Mesodermal cell (in vitro differentiated cells): ENCODE data around the gene CRNN. TPM values are rescaled to one million over a fixed set of nuclear protein-coding genes. Genes with fewer than 3 reads are reported as not detected.

Experiments used
- H3K27ac ChIP-seq: 2 replicates; pipeline ENCODE4 v1.7.0; 2013; ENCODE audit warnings: mild to moderate bottlenecking, low read depth, low read length, moderate library complexity; ENCODE audit not compliant: severe bottlenecking
- H3K36me3 ChIP-seq: 2 replicates; pipeline ENCODE4 v1.7.1; 2013; ENCODE audit warnings: mild to moderate bottlenecking, low read length, moderate library complexity; ENCODE audit not compliant: control insufficient read depth, insufficient read depth
- H3K4me1 ChIP-seq: one replicate; pipeline ENCODE4 v1.7.1; 2013; ENCODE audit warnings: mild to moderate bottlenecking, low read length; ENCODE audit not compliant: insufficient read depth, control insufficient read depth, poor library complexity, severe bottlenecking
- H3K4me3 ChIP-seq: 2 replicates; pipeline ENCODE4 v1.7.0; 2013; ENCODE audit warnings: low read length, control low read depth, mild to moderate bottlenecking; ENCODE audit not compliant: insufficient read depth, poor library complexity, severe bottlenecking; ENCODE audit errors: extremely low read depth
- H3K9me3 ChIP-seq: 2 replicates; pipeline ENCODE4 v1.7.1; 2013; ENCODE audit warnings: mild to moderate bottlenecking, low read length, moderate library complexity; ENCODE audit not compliant: control insufficient read depth
- WGBS, 2 experiments: methylation state at CpG; one replicate each; pipeline ENCODE4 v1.1.5; 2013; ENCODE audit warnings: missing lambda C conversion rate in 2 of 2; ENCODE audit not compliant: insufficient coverage in 2 of 2; 5-methylcytosine and 5-hydroxymethylcytosine counted together
- polyA plus RNA-seq, 2 experiments: library from polyadenylated mRNA; stranded (reverse); fragments of 50-300 nt; gene quantifications; one replicate each; pipeline ENCODE4 v1.2.3, GENCODE V29; 2013

Gene CRNN
- polyA plus RNA-seq (2013, experiment 1 of 2), result not detected
- polyA plus RNA-seq (2013, experiment 2 of 2), result not detected

DNA sequence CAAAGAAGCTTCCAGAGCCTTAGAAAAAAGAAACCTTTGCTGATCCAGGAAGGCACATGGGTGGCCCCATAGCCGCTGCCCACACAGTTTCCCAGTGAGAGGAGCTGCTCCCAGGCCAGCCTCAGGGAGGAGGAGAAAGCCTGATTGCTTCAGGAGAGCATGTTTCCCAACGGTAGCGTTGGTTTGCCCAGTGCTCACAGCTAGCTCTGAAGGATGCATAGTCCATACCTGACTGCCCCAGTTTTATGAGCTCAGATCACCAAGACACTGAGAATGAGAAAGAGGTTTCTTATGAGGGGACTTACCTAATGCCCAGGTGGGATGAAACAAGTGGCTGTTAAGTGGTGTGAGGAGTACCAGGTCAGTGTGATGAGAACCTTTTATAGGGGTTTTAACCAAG lies at the start of gene CRNN:
CRNN (minus strand) TSS at position 355 of the 400 bp plus-strand sequence. CDS start 2,030 bp downstream, outside the sequence.
- H3K4me1 ChIP-seq, result no peaks in the 10 kb centered on the region
- WGBS, 2 experiments, result 45 to 56% methylated on average over 1 to 3 of the region's 3 CpGs
- no peaks in the 10 kb centered on the region for H3K36me3 ChIP-seq
- peaks cover 74% of the 10 kb centered on the region for H3K9me3 ChIP-seq
- H3K27ac ChIP-seq, result no peak within 1 kb of the TSS
- no peak within 1 kb of the TSS for H3K4me3 ChIP-seq

DNA sequence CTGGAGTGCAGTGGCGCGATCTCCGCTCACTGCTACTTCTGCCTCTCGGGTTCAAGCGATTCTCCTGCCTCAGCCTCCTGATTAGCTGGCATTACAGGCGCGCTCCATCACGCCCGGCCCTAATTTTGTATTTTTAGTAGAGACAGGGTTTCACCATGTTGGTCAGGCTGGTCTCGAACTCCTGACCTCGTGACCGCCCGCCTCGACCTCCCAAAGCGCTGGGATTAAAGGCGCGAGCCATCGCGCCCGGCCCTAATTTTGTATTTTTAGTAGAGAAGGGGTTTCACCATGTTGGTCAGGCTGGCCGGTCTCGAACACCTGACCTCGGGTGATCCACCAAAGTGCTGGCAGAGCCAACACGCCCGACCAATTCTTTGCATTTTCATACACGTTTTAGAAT lies 48.6 kb upstream of the CRNN start:
- Histone ChIP-seq H3K27ac (no peak overlapping the region), H3K36me3 (no peaks in the 10 kb centered on the region), H3K4me1 (no peaks in the 10 kb centered on the region), H3K9me3 (peaks cover 13% of the 10 kb centered on the region), H3K4me3 (no peak overlapping the region)
- WGBS, 2 experiments, result 93 to 94% methylated on average over 19 to 24 of the region's 26 CpGs

DNA sequence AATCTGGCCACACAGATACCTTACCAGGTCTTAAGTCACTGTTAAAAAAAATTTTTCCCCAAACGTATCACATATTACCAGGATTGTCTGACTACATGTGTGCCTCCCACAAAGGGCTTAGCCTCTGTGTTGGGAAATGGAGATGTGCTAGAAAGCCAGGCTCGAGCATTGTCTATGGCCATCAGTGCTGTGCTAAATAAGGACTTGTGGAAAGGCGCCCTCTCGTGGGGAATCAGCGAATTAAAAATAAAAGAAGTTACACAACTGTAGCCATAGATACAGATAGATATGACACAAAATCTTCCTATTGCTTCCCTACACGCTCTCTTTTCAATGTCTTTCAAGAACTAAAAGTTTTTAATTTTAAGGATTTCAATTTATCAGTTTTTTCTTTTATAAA lies 47.5 kb upstream of the CRNN start:
- no peak overlapping the region for H3K27ac ChIP-seq
- H3K4me1 ChIP-seq, result no peaks in the 10 kb centered on the region
- H3K9me3 ChIP-seq, result peaks cover 9% of the 10 kb centered on the region
- WGBS, 2 experiments, result 13 to 29% methylated on average over 1 to 3 of the region's 6 CpGs
- H3K36me3 ChIP-seq, result no peaks in the 10 kb centered on the region
- no peak overlapping the region for H3K4me3 ChIP-seq

DNA sequence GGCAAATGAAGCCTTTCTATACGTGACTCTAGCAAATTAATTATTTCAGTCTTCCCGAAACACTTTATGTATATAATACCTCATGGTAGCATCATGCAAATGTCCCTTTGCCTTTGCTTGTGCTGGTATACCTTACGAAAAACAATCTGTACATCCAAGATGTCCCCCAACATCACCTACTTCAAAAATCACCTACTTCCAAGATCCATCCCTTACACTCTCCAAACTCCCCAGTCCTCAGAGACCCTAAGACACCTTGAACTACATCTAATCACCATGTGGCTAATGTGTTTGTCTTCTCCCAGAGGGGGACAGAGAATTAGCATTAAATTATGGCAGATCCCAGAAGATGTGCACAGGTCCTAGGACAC lies 46.5 kb upstream of the CRNN start:
- no peak overlapping the region for H3K4me3 ChIP-seq
- H3K27ac ChIP-seq, result no peak overlapping the region
- whole genome bisulfite sequencing, 2 experiments, result 45 to 61% methylated on average over 3 of the region's 3 CpGs
- H3K9me3 ChIP-seq, result peaks cover 9% of the 10 kb centered on the region
- no peaks in the 10 kb centered on the region for H3K4me1 ChIP-seq
- H3K36me3 ChIP-seq, result no peaks in the 10 kb centered on the region

DNA sequence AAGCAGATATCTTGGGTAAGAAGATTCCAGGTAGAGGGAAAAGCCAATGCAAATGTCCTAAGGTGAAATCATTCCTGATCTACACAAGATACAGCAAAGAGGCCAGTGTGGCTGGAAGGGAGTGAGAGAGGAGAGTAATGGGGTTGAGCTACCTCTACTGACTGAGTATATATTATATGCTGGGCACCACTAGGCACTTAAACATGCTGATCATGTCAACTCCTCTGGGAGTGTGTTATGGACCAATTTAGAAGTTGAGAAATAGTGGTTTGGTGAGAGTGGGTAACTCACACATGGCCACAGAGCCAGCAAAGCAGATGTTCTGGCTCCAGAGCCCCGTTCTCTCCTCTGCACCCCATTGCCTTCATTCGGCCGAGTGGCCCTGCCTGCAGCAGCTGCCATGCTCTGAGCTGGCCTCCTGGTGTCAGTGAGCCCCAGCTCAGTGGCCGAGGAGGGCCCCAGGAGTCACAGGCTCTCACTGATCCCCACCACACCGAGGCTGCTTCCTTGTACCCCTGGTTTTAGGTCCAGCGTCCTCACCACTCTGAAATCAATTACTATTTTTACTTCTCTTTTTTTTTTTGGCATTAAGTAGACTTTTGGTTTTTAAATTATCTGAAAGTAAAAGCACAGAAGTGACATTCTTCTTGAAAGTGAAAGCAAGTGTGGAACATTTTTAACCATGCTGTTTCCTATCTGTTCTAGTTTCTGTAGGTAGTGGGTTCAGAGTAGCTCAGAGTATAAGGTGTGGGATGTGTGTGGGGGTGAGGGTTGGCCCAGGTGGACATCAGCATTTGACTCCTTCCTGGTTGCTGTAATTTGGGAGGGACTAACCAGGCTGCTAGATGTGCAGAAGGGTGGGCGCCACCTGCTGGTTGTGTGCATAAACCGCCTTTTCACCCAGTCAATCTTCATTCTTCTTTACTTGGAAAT lies 45.8 kb upstream of the CRNN start:
- H3K4me1 ChIP-seq, result no peaks in the 10 kb centered on the region
- no peaks in the 10 kb centered on the region for H3K36me3 ChIP-seq
- 71 to 77% methylated on average over 4 of the region's 8 CpGs for WGBS, 2 experiments
- H3K4me3 ChIP-seq, result no peak overlapping the region
- H3K27ac ChIP-seq, result no peak overlapping the region
- H3K9me3 ChIP-seq, result peaks cover 11% of the 10 kb centered on the region

DNA sequence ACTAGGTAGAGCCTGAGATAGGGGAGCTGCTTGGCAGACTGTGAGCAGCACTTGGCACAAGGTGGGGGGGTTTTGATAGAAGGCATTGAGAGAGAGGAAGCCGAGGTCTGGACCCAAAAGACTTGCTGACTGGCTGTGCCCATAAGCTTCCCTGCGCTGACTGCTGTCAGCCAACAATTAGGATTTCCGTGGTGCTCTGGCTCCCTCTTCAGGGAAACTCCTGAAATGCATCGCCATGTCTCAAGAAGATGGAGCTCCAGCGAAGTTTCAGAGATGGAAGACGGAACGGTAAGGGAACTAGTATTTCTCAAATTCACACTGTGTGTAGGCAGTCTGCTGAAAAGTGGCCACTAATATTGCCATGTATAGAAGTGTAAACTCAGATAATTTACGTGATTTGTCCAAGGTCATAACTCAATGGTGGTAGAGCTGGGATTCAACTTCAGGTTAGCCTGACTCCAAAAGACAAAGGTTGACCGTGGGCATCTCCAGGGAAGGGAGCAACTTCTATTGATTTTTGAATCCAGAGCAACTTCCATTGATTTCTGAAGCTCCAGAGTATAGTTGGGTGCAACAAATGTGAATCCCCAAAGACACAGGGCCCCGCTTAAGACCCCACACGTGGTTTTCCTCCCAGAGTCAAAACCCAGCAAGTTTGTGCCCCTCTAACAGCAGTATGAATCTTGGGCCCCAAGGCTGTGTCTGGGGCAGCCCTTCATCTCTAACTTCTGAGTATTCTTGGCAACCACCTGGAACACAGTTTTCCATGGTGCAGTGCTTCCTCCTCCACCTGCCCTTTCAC lies 44.5 kb upstream of the CRNN start:
- Histone ChIP-seq H3K36me3 (no peaks in the 10 kb centered on the region), H3K9me3 (peaks cover 19% of the 10 kb centered on the region), H3K4me1 (no peaks in the 10 kb centered on the region), H3K27ac (no peak overlapping the region), H3K4me3 (no peak overlapping the region)
- WGBS, 2 experiments, result 30 to 38% methylated on average over 8 to 11 of the region's 11 CpGs

DNA sequence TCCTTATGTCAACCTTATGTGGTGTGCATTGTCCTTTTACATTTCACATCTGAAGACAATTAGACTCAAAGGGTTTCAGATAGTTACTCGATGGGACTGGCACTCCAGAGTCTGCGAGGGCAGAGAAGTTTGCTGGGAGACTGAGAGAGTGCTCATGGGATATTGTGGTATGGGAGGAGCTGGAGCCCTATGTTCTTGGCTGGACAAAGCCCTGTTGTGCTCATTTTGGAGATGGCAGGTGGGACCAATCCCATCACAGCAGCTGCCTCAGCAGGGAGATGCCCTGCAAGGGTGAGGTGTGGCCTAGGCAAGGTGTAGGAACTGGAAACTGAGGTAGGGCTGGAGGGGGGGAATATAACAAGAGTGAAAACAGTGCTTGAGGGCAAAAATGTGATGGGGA lies 43.5 kb upstream of the CRNN start:
- Histone ChIP-seq H3K4me1 (no peaks in the 10 kb centered on the region), H3K9me3 (peaks cover 18% of the 10 kb centered on the region), H3K4me3 (no peak overlapping the region), H3K27ac (no peak overlapping the region), H3K36me3 (no peaks in the 10 kb centered on the region)
- 17 to 20% methylated on average over 2 of the region's 2 CpGs for WGBS, 2 experiments

DNA sequence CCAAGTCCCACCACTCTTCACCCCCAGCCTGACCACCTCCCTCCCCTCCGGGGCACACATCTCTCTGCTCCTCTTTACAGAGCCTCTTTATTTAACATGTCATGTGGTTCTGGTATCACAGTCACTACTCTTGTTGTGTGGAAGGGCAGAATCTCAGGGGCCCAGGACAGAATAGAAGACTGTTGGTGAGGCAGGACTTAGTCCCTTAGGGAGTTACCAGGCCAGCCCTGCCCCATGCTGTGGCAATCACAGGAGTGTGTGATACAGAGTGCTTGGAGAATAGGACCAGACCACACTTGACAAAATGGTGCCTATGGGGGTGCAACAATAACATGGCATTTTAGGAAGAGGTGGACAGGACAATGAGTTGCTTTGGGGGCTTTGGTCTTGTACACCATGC lies 43.0 kb upstream of the CRNN start:
- H3K9me3 ChIP-seq, result peaks cover 13% of the 10 kb centered on the region
- no CpG with 5 or more reads among the region's 1 CpG for WGBS, 2 experiments
- H3K36me3 ChIP-seq, result no peaks in the 10 kb centered on the region
- no peaks in the 10 kb centered on the region for H3K4me1 ChIP-seq
- no peak overlapping the region for H3K4me3 ChIP-seq
- H3K27ac ChIP-seq, result no peak overlapping the region

DNA sequence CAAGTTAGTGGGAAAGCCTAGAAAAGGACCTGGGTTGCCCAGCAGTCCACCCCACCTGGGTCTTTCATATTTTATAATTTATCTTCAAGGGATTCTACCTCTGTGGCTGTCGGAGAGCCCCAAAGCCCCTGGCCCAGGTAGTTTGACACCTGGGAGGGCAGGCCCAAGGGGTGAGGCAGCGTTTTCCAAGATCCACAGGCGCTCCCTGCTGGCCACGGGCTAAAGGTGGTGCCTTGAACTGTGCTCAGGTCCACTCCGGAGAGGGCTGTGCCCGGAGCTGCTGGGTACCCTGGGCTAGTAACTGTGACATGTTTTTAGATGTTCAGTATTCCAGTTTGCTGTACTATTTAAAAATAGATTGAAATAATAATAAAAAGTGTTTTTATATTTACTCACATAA lies 37.2 kb upstream of the CRNN start:
- H3K4me3 ChIP-seq, result no peak overlapping the region
- no peaks in the 10 kb centered on the region for H3K36me3 ChIP-seq
- WGBS, 2 experiments, result 43 to 76% methylated on average over 3 to 5 of the region's 6 CpGs
- H3K27ac ChIP-seq, result no peak overlapping the region
- H3K4me1 ChIP-seq, result no peaks in the 10 kb centered on the region
- peaks cover 42% of the 10 kb centered on the region for H3K9me3 ChIP-seq

DNA sequence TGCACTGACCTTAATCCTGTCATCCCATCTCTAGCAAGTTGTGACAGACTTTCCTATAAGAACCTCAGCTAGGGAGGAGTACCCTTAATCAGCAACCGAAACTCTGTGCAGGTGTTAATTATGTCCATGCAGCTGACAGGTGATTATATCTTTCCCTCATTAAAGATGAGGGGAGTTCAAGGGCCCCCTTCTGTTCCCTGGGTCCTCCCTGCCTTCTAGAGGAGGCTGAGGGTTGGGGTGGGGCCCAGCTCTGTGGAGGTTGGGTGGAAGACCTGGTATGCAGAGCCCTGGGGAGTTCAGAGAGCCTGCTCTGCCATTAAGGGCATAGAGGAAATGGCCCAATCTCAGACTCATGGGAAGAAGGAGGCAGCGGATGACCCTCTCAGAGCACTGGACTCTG lies 35.6 kb upstream of the CRNN start:
- Histone ChIP-seq H3K36me3 (no peaks in the 10 kb centered on the region), H3K4me3 (no peak overlapping the region), H3K9me3 (peaks cover 42% of the 10 kb centered on the region), H3K27ac (no peak overlapping the region), H3K4me1 (no peaks in the 10 kb centered on the region)
- WGBS, 2 experiments, result 91% methylated on average over 1 of the region's 2 CpGs; no CpG with 5 or more reads in 1 of the 2 experiments
